Measurements from ENCODE around the gene NLK. TPM values are rescaled to one million over a fixed set of nuclear protein-coding genes. Genes with fewer than 3 reads are reported as not detected.
"Not testable (repeated sequence)": the region's sequence is repeated elsewhere in the genome, so short reads cannot be mapped to it uniquely, and the experiment has no call there.

Gene NLK
- total RNA-seq, 2 experiments from 2014 or later = 9.6 to 10.2 TPM

GRCh38 chr17:28221751-28222414 lies 179.4 kb downstream of the NLK start:
- Mint-ChIP-seq H3K4me3 (no peak overlapping the region), H3K27me3 (peaks cover 14% of the 10 kb centered on the region), H3K9me3 (no peaks in the 10 kb centered on the region), H3K4me1 (no peaks in the 10 kb centered on the region), H3K27ac (no peak overlapping the region), H3K36me3 (no peaks in the 10 kb centered on the region)
- DNase-seq = no peak

- H3K36me3 Mint-ChIP-seq = no peaks in the 10 kb centered on the region
- no peak overlapping the region for H3K4me3 Mint-ChIP-seq
- peaks cover 6% of the 10 kb centered on the region for H3K4me1 Mint-ChIP-seq
- no peaks in the 10 kb centered on the region for H3K9me3 Mint-ChIP-seq
- H3K27me3 Mint-ChIP-seq = peaks cover 43% of the 10 kb centered on the region
- no peak overlapping the region for H3K27ac Mint-ChIP-seq
- no peak for DNase-seq
Measured at GRCh38 chr17:28225271-28225670, 182.8 kb downstream of the NLK start.

- Mint-ChIP-seq H3K27me3 (peaks cover 49% of the 10 kb centered on the region), H3K27ac (no peak overlapping the region), H3K4me3 (no peak overlapping the region), H3K9me3 (no peaks in the 10 kb centered on the region), H3K36me3 (no peaks in the 10 kb centered on the region), H3K4me1 (peaks cover 6% of the 10 kb centered on the region)
- DNase-seq = no peak
Measured at GRCh38 chr17:28225867-28226266, 183.4 kb downstream of the NLK start.

GRCh38 chr17:28226563-28227315 lies 184.3 kb downstream of the NLK start:
- Mint-ChIP-seq H3K4me1 (peaks cover 6% of the 10 kb centered on the region), H3K27me3 (peaks cover 50% of the 10 kb centered on the region), H3K36me3 (no peaks in the 10 kb centered on the region), H3K9me3 (no peaks in the 10 kb centered on the region), H3K27ac (no peak overlapping the region), H3K4me3 (no peak overlapping the region)
- no peak for DNase-seq

GRCh38 chr17:28227316-28228108 lies 185.0 kb downstream of the NLK start:
- H3K27ac Mint-ChIP-seq = no peak overlapping the region
- DNase-seq = peak; percentile 54
- H3K4me3 Mint-ChIP-seq = peak overlapping the region; percentile 75
- no peaks in the 10 kb centered on the region for H3K9me3 Mint-ChIP-seq
- peaks cover 6% of the 10 kb centered on the region for H3K4me1 Mint-ChIP-seq
- no peaks in the 10 kb centered on the region for H3K36me3 Mint-ChIP-seq
- peaks cover 55% of the 10 kb centered on the region for H3K27me3 Mint-ChIP-seq

GRCh38 chr17:28228109-28228840 lies 185.8 kb downstream of the NLK start:
- Mint-ChIP-seq H3K4me3 (peak overlapping the region; percentile 75), H3K27me3 (peaks cover 61% of the 10 kb centered on the region), H3K4me1 (peaks cover 8% of the 10 kb centered on the region), H3K36me3 (no peaks in the 10 kb centered on the region), H3K9me3 (no peaks in the 10 kb centered on the region), H3K27ac (no peak overlapping the region)
- DNase-seq = no peak

GRCh38 chr17:28228986-28229729 lies 186.7 kb downstream of the NLK start:
- H3K36me3 Mint-ChIP-seq = no peaks in the 10 kb centered on the region
- H3K27ac Mint-ChIP-seq = no peak overlapping the region
- no peak overlapping the region for H3K4me3 Mint-ChIP-seq
- peaks cover 8% of the 10 kb centered on the region for H3K4me1 Mint-ChIP-seq
- no peaks in the 10 kb centered on the region for H3K9me3 Mint-ChIP-seq
- peaks cover 65% of the 10 kb centered on the region for H3K27me3 Mint-ChIP-seq
- no peak for DNase-seq

- no peaks in the 10 kb centered on the region for H3K36me3 Mint-ChIP-seq
- no peaks in the 10 kb centered on the region for H3K9me3 Mint-ChIP-seq
- DNase-seq = no peak
- no peak overlapping the region for H3K27ac Mint-ChIP-seq
- no peak overlapping the region for H3K4me3 Mint-ChIP-seq
- H3K27me3 Mint-ChIP-seq = peaks cover 65% of the 10 kb centered on the region
- H3K4me1 Mint-ChIP-seq = peaks cover 8% of the 10 kb centered on the region
Measured at GRCh38 chr17:28230011-28230410, 187.5 kb downstream of the NLK start.

GRCh38 chr17:28230607-28231006 lies 188.1 kb downstream of the NLK start:
- H3K4me3 Mint-ChIP-seq, H3K36me3 Mint-ChIP-seq, H3K27ac Mint-ChIP-seq, DNase-seq, H3K9me3 Mint-ChIP-seq, H3K4me1 Mint-ChIP-seq: not testable (repeated sequence)
- peaks cover 63% of the 10 kb centered on the region for H3K27me3 Mint-ChIP-seq

GRCh38 chr17:28231624-28232023 lies 189.1 kb downstream of the NLK start:
- peaks cover 53% of the 10 kb centered on the region for H3K27me3 Mint-ChIP-seq
- not testable (repeated sequence) for DNase-seq, H3K27ac Mint-ChIP-seq, H3K4me1 Mint-ChIP-seq, H3K9me3 Mint-ChIP-seq, H3K36me3 Mint-ChIP-seq, H3K4me3 Mint-ChIP-seq

- H3K4me1 Mint-ChIP-seq, H3K27ac Mint-ChIP-seq: not testable (repeated sequence)
- H3K27me3 Mint-ChIP-seq = peaks cover 39% of the 10 kb centered on the region
Measured at GRCh38 chr17:28232966-28233870, 190.7 kb downstream of the NLK start.

GRCh38 chr17:28233872-28234856 lies 191.7 kb downstream of the NLK start:
- H3K4me1 Mint-ChIP-seq, DNase-seq, H3K27ac Mint-ChIP-seq, H3K4me3 Mint-ChIP-seq, H3K9me3 Mint-ChIP-seq, H3K36me3 Mint-ChIP-seq: not testable (repeated sequence)
- peaks cover 31% of the 10 kb centered on the region for H3K27me3 Mint-ChIP-seq

More at GRCh38 chr17:28232966-28233870, 190.7 kb downstream of the NLK start:
- not testable (repeated sequence) for H3K36me3 Mint-ChIP-seq, DNase-seq, H3K4me3 Mint-ChIP-seq, H3K9me3 Mint-ChIP-seq
